NCI-H69 (cell line): ENCODE measurements around the gene MYB.

Experiments used
- DNase-seq: peaks from one replicate; lab custom pipeline; 2025; lab: John Stamatoyannopoulos, UW

The MYB gene

GRCh38 chr6:135250751-135251497 is 69.8 kb downstream of the MYB start:
- peak; percentile 87 for DNase-seq

- DNase-seq: peak; percentile 81
These were observed 70.7 kb downstream of the MYB start for GRCh38 chr6:135251498-135252441.

- DNase-seq: no peak
These were observed 73.4 kb downstream of the MYB start for GRCh38 chr6:135254471-135254870.

- no peak for DNase-seq
These were observed 75.8 kb downstream of the MYB start for GRCh38 chr6:135256866-135257265.

- no peak for DNase-seq
These were observed 76.7 kb downstream of the MYB start for GRCh38 chr6:135257631-135258405.

GRCh38 chr6:135258970-135259369 is 77.9 kb downstream of the MYB start:
- no peak for DNase-seq

GRCh38 chr6:135260612-135261011 is 79.5 kb downstream of the MYB start:
- DNase-seq: no peak

GRCh38 chr6:135261872-135262725 is 81.0 kb downstream of the MYB start:
- peak; percentile 11 for DNase-seq

- DNase-seq: no peak
These were observed 84.2 kb downstream of the MYB start for GRCh38 chr6:135265278-135265677.

GRCh38 chr6:135266675-135267074 is 85.6 kb downstream of the MYB start:
- peak; percentile 62 for DNase-seq

- peak; percentile 72 for DNase-seq
These were observed 86.0 kb downstream of the MYB start for GRCh38 chr6:135267085-135267484.

GRCh38 chr6:135268263-135268662 is 87.2 kb downstream of the MYB start:
- no peak for DNase-seq

GRCh38 chr6:135268740-135269139 is 87.6 kb downstream of the MYB start:
- no peak for DNase-seq
